Fibroblast of mammary gland (primary cell): ENCODE results near the gene ATP5PO.

Experiments used
- DNase-seq: peaks from one replicate; pipeline ENCODE4 v3.0.0-alpha.2; 2010; ENCODE audit warnings: low read depth
- H3K4me3 ChIP-seq: 2 replicates; pipeline ENCODE4 v1.5.1; 2011; ENCODE audit warnings: low read depth, mild to moderate bottlenecking, low read length, moderate library complexity; ENCODE audit not compliant: control insufficient read depth
- TF ChIP-seq, protein P1 (sequence below): conservative IDR thresholded peaks from 2 replicates; pipeline ENCODE4 v1.5.1; 2011; ENCODE audit warnings: low read depth, low read length, inconsistent platforms; ENCODE audit not compliant: control insufficient read depth, insufficient read depth

ATP5PO gene

DNA sequence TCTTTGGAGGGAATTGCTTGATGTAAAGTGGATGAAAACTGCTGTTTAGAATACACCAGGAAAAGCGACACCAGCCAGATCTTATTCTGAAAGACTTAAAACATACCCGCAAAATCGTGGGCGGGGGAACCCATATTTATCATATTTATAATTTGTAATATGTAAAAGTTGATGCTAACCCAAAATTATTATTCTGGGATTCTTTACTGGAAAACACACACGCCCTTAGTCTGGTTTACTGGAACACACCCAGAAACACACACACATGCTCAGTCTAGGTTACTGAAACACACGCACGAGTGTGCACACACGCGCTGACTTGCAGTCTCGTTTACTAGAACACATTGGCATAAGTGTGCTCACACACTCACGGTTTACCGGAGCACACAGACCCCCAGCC is 32.5 kb downstream of the ATP5PO start:
- no peak overlapping the region for H3K4me3 ChIP-seq
- no peak for DNase-seq
- TF ChIP-seq, protein P1, sequence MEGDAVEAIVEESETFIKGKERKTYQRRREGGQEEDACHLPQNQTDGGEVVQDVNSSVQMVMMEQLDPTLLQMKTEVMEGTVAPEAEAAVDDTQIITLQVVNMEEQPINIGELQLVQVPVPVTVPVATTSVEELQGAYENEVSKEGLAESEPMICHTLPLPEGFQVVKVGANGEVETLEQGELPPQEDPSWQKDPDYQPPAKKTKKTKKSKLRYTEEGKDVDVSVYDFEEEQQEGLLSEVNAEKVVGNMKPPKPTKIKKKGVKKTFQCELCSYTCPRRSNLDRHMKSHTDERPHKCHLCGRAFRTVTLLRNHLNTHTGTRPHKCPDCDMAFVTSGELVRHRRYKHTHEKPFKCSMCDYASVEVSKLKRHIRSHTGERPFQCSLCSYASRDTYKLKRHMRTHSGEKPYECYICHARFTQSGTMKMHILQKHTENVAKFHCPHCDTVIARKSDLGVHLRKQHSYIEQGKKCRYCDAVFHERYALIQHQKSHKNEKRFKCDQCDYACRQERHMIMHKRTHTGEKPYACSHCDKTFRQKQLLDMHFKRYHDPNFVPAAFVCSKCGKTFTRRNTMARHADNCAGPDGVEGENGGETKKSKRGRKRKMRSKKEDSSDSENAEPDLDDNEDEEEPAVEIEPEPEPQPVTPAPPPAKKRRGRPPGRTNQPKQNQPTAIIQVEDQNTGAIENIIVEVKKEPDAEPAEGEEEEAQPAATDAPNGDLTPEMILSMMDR = no peak

DNA sequence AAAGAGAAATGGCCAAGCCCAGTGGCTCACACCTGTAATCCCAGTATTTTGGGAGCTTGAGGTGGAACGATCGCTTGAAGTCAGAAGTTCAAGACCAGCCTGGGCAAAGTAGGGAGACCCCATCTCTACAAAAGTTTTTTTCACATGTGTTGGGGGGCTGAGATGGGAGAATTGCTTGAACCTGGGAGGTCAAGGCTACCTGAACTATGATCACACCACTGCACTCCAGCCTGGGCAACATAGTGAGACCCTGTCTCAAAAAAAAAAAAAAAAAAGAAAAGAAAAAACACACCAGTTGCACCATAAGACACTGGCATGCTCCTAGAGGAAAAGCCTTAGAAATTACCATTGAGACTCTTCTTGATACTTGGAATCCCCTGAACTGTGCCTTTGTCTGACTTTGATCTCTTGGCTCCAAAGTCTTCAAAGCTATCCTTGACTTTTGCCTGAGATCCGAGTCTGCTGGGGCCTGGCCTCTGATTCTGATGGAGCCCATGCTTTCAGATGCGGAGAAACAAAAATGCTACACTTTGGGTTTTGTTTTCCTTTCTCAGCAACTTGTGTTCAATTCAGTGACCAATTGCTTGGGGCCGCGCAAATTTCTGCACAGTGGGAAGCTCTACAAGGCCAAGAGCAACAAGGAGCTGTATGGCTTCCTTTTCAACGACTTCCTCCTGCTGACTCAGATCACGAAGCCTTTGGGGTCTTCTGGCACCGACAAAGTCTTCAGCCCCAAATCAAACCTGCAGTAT is 33.7 kb downstream of the ATP5PO start:
- TF ChIP-seq, protein P1 = no peak
- DNase-seq = no peak
- H3K4me3 ChIP-seq = no peak overlapping the region

DNA sequence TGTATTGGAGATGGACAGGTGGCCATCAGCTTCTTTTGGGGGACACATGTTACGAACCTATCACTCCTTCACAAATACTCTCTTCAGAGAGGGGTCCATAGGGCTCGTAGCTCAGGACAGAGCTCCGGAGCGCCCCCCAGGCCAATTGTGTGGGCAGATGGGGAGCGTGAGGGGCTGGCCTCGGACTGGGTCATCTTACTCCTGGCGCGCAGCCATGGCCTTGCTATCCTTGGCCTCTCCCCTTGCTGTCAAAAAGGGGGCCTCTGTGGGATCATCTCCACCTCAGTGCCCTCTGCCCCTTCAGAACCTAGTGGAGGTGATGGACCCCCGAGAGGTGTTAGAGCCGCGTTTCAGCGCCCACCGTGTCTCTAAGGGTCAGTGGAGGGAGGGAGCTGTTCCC is 35.0 kb downstream of the ATP5PO start:
- H3K4me3 ChIP-seq = no peak overlapping the region
- DNase-seq = no peak
- TF ChIP-seq, protein P1 = no peak

DNA sequence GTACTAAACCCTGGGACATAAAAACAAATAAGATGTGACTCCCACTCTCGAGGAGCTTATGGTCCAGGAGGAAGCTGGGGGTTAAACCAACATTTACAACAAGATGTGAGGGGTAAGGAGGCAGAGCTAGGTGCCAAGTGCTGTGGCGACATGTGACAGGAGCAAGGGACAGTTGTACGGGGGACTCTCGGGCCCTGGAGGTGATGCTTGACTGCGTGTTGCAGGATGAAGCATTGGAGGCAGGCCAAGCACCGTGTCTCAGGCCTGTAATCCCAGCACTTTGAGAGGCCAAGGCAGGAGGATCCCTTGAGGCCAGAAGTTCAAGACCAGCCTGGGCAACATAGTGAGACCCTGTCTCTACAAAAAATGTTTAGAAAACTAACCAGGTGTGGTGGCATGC is 36.8 kb downstream of the ATP5PO start:
- DNase-seq = no peak
- TF ChIP-seq, protein P1 = no peak
- no peak overlapping the region for H3K4me3 ChIP-seq

DNA sequence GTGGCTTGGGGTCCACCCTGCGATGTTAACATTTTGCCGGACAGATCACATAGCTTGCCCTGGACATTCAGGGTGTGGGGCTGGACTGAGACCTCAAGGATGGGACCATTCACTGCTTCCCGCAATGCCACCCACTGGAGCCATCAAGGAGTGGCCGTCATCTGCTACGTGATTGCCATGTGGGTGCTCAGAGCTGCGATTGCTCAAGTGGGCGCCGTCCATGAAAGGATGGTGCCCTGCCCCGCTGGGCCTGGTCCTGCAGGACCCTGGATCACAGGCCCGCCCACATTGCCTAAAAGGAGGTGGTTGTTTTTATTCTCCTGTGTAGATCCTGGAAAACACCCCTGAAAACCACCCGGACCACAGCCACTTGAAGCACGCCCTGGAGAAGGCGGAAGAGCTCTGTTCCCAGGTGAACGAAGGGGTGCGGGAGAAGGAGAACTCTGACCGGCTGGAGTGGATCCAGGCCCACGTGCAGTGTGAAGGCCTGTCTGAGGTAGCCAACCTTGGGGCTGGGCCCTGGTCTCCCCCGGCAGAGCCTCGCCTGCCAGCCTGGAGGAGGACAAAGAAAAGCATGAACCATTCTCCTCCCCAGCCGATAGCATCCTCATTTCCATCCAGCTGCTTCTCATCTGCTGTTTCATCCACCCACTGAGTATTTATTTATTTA is 40.4 kb downstream of the ATP5PO start:
- DNase-seq = no peak
- H3K4me3 ChIP-seq = no peak overlapping the region
- TF ChIP-seq, protein P1 = no peak

DNA sequence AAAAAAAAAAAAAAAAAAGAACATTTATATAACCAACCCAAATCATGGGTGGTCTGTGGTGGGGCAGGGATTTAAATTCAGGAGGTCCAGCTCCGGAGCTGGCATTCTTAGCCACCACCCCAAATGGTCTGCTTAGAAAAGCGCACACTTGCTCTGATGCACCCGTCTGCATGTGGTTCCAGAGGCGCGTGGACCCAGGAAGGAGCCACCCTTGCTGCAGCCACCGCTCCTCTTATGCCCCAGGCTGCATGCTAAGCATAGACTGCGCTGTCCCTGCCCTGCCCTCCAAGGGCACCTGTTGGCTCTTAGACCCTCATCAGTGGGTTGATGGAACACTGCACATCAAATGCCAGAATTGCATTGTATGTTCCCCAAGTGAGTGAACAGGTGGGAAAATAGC is 41.4 kb downstream of the ATP5PO start:
- no peak overlapping the region for H3K4me3 ChIP-seq
- TF ChIP-seq, protein P1 = no peak
- DNase-seq = no peak
